ENCODE measurements around the gene BLOC1S4.

Gene BLOC1S4

DNA sequence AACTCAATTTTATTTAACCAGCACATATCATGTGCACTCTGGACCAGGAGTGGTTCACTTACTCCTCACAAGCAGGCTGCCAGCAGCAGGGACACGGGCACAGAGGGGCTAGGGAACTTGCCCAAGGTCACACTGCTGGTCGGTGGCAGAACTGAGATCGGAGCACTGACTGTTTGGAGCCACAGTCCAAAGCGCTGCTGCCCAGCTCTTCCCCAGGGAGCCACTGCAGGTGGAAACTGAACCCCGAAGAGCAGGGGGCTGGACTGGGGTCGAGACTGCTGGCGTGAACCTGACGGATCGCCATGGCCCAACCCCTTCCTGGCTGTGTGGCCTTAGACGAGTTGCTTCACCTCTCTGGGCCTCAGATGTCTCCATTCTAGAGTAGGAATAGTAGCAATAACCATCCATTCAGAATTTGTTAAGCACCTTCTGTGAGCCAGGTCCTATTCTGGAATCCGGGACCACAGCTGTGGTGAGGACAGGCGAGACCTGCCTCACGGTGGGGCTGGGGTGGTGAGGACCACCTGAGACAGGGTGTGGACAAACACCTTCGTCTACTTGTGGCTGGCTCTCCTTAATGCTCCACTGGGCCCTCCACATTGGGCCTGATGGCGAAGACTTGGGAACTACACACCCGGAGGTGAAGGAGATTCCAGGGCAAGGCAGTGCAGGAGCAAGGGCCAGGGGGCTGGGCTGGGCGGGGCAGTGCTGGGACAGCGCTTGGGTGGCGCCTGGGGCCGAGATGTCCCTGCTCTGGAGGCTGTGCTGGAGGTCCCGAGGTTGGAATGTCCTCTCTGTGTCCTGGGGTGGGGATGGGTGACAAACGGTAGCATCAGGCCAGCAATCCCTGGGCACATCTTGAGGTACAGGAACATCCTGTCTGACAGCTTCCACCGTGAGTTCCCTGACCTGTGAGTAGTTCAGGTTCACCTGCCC lies 34.6 kb downstream of the BLOC1S4 start:
- no peak for DNase-seq (ENCODE audit: extremely low spot score)
- ChIA-PET POLR2A (no interaction called here), CTCF (interaction anchor here (0.7 to 1.2 kb wide), 2 partner anchors 30 to 123 kb away, joined by 3 to 6 read pairs; no protein-coding TSS in a partner anchor)
- TF ChIP-seq, protein P1, sequence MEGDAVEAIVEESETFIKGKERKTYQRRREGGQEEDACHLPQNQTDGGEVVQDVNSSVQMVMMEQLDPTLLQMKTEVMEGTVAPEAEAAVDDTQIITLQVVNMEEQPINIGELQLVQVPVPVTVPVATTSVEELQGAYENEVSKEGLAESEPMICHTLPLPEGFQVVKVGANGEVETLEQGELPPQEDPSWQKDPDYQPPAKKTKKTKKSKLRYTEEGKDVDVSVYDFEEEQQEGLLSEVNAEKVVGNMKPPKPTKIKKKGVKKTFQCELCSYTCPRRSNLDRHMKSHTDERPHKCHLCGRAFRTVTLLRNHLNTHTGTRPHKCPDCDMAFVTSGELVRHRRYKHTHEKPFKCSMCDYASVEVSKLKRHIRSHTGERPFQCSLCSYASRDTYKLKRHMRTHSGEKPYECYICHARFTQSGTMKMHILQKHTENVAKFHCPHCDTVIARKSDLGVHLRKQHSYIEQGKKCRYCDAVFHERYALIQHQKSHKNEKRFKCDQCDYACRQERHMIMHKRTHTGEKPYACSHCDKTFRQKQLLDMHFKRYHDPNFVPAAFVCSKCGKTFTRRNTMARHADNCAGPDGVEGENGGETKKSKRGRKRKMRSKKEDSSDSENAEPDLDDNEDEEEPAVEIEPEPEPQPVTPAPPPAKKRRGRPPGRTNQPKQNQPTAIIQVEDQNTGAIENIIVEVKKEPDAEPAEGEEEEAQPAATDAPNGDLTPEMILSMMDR (IDR thresholded peaks at IDR 0.05; ENCODE audit: control extremely low read depth, extremely low read depth, low read depth, missing control alignments): no peak

DNA sequence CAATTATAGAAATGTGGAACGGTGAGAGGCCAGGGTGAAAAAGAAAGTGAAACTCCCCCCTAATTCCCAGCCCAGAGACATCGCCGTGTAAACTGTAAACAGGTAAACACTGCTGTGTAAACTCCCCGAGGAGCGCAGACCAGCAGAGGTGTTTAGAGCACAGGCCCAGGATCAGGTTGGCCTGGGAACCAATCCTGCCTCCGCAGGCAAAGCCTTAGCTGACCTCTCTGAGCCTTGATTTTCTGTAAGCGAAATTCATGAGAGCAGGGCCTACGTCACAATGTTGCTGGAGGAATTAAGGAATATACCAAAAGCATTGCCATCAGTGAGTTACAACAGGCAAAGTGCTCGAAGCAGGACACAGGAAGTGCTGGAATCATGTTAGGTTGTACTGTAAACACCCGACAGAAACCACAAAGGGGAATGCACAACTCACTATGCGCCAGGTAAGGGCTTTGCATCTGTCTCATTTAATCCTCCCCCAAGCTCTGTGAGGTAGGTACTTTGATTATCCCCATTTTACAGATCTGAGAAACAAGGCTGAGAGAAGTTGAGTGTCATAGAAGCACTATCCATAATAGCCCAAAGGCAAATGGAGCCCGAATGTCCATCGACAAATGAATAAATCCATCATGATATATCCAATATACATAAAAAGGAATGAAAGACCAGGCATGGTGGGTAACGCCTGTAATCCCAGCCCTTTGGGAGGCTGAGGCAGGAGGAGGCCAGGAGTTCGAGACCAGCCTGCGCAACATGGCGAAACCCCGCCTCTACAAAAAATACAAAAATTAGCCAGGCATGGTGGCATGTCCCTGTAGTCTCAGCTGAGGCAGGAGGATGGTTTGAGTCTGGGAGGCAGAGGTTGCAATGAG lies 35.9 kb downstream of the BLOC1S4 start:
- no peak for DNase-seq (ENCODE audit: extremely low spot score)
- ChIA-PET CTCF (no interaction called here), POLR2A (no interaction called here)
- TF ChIP-seq, protein P1 (IDR thresholded peaks at IDR 0.05; ENCODE audit: control extremely low read depth, extremely low read depth, low read depth, missing control alignments): no peak

DNA sequence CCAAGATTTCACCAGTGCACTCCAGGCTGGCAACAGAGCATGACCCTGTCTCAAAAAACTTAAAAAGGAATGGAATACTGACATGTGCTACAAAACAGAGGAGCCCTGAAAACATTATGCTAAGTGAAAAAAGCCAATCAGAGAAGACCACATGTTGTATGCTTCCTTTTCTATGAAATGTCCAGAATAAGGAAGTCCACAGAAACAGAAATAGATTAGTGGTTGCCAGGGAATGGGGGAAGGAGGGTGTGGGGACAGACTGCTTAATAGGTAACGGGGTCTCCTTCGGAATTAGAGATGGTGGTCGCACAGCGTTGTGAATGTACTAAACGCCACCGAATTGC lies 36.5 kb downstream of the BLOC1S4 start:
- DNase-seq (ENCODE audit: extremely low spot score): no peak
- ChIA-PET POLR2A (no interaction called here), CTCF (no interaction called here)

DNA sequence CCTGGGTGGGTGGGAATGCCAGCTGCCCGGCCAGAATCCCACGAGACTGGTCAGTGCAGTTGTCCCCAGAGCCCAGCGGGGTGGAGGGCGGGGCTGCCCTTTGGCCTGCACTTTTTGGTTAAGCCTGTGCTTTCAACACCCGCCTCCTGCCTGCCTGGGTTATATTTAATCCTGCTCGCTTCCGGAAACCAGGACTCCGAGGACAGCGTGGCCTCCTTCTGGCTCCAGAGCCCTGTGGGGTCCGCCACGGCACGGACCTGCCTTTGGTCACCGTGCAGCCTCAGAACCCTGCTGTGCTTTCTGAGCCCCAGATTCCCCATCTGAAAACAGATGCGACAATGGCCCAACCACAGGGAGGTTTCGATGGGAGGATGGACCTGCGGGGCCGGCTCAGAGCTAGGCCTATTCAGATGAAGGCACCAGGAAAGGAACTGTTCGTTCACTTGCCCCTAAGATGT lies 37.2 kb downstream of the BLOC1S4 start:
- ChIA-PET CTCF (no interaction called here), POLR2A (no interaction called here)
- no peak for DNase-seq (ENCODE audit: extremely low spot score)
- TF ChIP-seq, protein P1 (IDR thresholded peaks at IDR 0.05; ENCODE audit: control extremely low read depth, extremely low read depth, low read depth, missing control alignments): no peak

More for the DNA sequence above, 36.5 kb downstream of the BLOC1S4 start:
- TF ChIP-seq, protein P1 (IDR thresholded peaks at IDR 0.05; ENCODE audit: control extremely low read depth, extremely low read depth, low read depth, missing control alignments): no peak

DNA sequence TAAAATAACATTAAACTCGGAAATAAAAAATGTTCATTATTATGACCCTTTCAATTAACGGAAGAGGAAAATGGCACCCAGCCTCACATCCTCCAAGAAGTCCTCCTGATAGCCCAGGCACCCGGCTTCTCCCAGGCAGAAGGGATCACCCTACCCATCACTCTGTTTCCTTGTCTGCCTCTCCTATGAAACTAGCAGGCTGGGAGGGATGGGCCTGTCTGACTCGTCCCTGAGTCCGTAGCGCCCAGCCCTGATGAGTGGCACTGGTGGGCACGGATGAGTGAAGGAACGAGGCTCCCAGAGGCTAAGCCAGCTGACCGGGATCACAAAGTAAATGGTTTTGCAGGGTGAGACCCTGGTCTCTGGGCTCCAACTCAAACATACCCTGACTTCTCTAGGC lies 37.9 kb downstream of the BLOC1S4 start:
- ChIA-PET CTCF (no interaction called here), POLR2A (no interaction called here)
- TF ChIP-seq, protein P1 (IDR thresholded peaks at IDR 0.05; ENCODE audit: control extremely low read depth, extremely low read depth, low read depth, missing control alignments): no peak
- DNase-seq (ENCODE audit: extremely low spot score): no peak

DNA sequence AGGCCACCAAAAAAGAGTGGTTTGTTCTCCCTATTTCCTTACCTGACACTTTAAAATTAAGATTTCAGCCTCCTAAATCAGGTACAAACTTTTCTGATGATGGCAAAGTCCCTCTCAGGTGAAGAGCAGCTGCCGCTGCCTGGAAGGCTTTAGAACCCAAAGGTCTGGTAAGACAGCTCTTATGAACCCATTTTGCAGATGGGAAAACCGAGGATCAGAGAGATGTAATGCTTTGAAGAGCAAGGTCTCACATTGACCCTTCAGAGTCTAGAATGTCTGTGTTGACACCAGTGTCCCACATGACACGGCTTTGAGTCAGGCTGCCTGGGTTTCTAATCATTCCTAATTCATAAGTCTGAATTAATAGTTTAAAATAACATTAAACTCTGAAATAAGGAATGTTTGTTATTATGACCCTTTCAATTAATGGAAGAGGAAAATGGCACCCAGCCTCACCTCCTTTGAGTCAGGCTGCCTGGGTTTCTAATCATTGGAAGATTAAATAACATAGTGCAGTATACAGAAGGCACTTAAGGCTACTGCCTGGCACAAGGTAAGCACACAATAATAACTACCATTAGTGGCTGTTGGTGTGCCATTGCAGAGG lies 38.6 kb downstream of the BLOC1S4 start:
- TF ChIP-seq, protein P1 (IDR thresholded peaks at IDR 0.05; ENCODE audit: control extremely low read depth, extremely low read depth, low read depth, missing control alignments): no peak
- no peak for DNase-seq (ENCODE audit: extremely low spot score)
- CTCF ChIA-PET: no interaction called here
- POLR2A ChIA-PET: no interaction called here
